ENCODE data around the gene CD9.
A peak's percentile ranks its signal among the peaks of the same experiment; 100 is the strongest.
"Not testable (repeated sequence)": the region's sequence is repeated elsewhere in the genome, so short reads cannot be mapped to it uniquely, and the experiment has no call there.

CD9 gene

GRCh38 chr12:6189028-6189427 lies 11.2 kb upstream of the CD9 start:
- no peak for TF ChIP-seq CTCF (IDR thresholded peaks at IDR 0.05; ENCODE audit: low read depth, low read length, missing control alignments)
- in situ Hi-C loops (cut with HindIII; ENCODE audit: low sequenced_read_pairs) = no loop called here
- no peak overlapping the region for H3K4me3 ChIP-seq (ENCODE audit: low read depth, low read length)

GRCh38 chr12:6189952-6190598 lies 10.1 kb upstream of the CD9 start:
- DNase-seq (ENCODE audit: low read depth); H3K4me3 ChIP-seq (ENCODE audit: low read depth, low read length); in situ Hi-C loops (cut with HindIII; ENCODE audit: low sequenced_read_pairs): not testable (repeated sequence)

More at GRCh38 chr12:6189028-6189427, 11.2 kb upstream of the CD9 start:
- DNase-seq (ENCODE audit: low read depth) = no peak

GRCh38 chr12:6190767-6191530 lies 9.3 kb upstream of the CD9 start:
- DNase-seq (ENCODE audit: low read depth); in situ Hi-C loops (cut with HindIII; ENCODE audit: low sequenced_read_pairs); H3K4me3 ChIP-seq (ENCODE audit: low read depth, low read length): not testable (repeated sequence)

- no peak for TF ChIP-seq CTCF (IDR thresholded peaks at IDR 0.05; ENCODE audit: low read depth, low read length, missing control alignments)
- DNase-seq (ENCODE audit: low read depth) = no peak
- in situ Hi-C loops (cut with HindIII; ENCODE audit: low sequenced_read_pairs) = no loop called here
- H3K4me3 ChIP-seq (ENCODE audit: low read depth, low read length) = no peak overlapping the region
Measured at GRCh38 chr12:6192604-6193380, 7.4 kb upstream of the CD9 start.

GRCh38 chr12:6193853-6194815 lies 6.1 kb upstream of the CD9 start:
- no peak for TF ChIP-seq CTCF (IDR thresholded peaks at IDR 0.05; ENCODE audit: low read depth, low read length, missing control alignments)
- in situ Hi-C loops (cut with HindIII; ENCODE audit: low sequenced_read_pairs) = no loop called here
- no peak overlapping the region for H3K4me3 ChIP-seq (ENCODE audit: low read depth, low read length)
- DNase-seq (ENCODE audit: low read depth) = no peak

GRCh38 chr12:6195665-6196535 lies 4.3 kb upstream of the CD9 start:
- peak; percentile 93 for TF ChIP-seq CTCF (IDR thresholded peaks at IDR 0.05; ENCODE audit: low read depth, low read length, missing control alignments)
- H3K4me3 ChIP-seq (ENCODE audit: low read depth, low read length) = no peak overlapping the region
- in situ Hi-C loops (cut with HindIII; ENCODE audit: low sequenced_read_pairs) = loop anchor here (5.0 kb wide), 1 partner anchor 46 kb away; no protein-coding TSS in a partner anchor
- DNase-seq (ENCODE audit: low read depth) = peak; percentile 77

All from astrocyte of the cerebellum (primary cell).